HepG2 (cell line): ENCODE results near the gene MISP3.
"Not testable (repeated sequence)": the region's sequence is repeated elsewhere in the genome, so short reads cannot be mapped to it uniquely, and the experiment has no call there.

Experiments used
- GABPA ChIP-seq, 2 experiments: IDR thresholded peaks; 2 replicates each; pipeline ENCODE4 v1.6.1; 2011 to 2016; ENCODE audit warnings: low read depth in 2 of 2, low read length in 1 of 2, missing biosample characterization in 1 of 2, missing genetic modification characterization in 1 of 2
- HNF4G ChIP-seq, 2 experiments: sonication (generic) in 1 of 2; formaldehyde crosslinking in 1 of 2; IDR thresholded peaks; 2 replicates each; pipeline versions ENCODE4 v1.4.0 to v1.6.1; 2011 to 2020; ENCODE audit warnings: borderline replicate concordance in 2 of 2, low read depth in 2 of 2, mild to moderate bottlenecking in 2 of 2, low read length in 1 of 2, missing genetic modification reagents in 1 of 2, moderate library complexity in 1 of 2
- IRF2 ChIP-seq: IDR thresholded peaks from 2 replicates; pipeline ENCODE4 v1.6.1; 2018; ENCODE audit warnings: missing genetic modification reagents, missing compliant biosample characterization
- JUNB ChIP-seq: sonication (generic); formaldehyde crosslinking; IDR thresholded peaks from 2 replicates; pipeline ENCODE4 v1.8.0; 2022; ENCODE audit warnings: missing genetic modification reagents, mild to moderate bottlenecking, borderline replicate concordance
- KAT7 ChIP-seq: IDR thresholded peaks from 2 replicates; pipeline ENCODE4 v1.6.1; 2018; ENCODE audit warnings: borderline replicate concordance, missing compliant biosample characterization
- MLX ChIP-seq: IDR thresholded peaks from 2 replicates; pipeline ENCODE4 v1.6.1; 2016
- MYC ChIP-seq: sonication (generic); formaldehyde crosslinking; IDR thresholded peaks from 2 replicates; pipeline ENCODE4 v1.9.0; 2021; ENCODE audit warnings: missing genetic modification reagents, borderline replicate concordance
- POLR2A ChIP-seq, 2 experiments: IDR thresholded peaks; 2 replicates each; pipeline ENCODE4 v1.6.1; 2011; ENCODE audit warnings: low read depth in 2 of 2, low read length in 2 of 2, mild to moderate bottlenecking in 1 of 2, moderate library complexity in 1 of 2; ENCODE audit not compliant: insufficient read depth in 1 of 2
- SIN3A ChIP-seq: IDR thresholded peaks from 2 replicates; pipeline ENCODE4 v1.6.1; 2011; ENCODE audit warnings: low read depth, mild to moderate bottlenecking, control low read depth, low read length, borderline replicate concordance
- ZNF550 ChIP-seq: sonication (generic); formaldehyde crosslinking; IDR thresholded peaks from 2 replicates; pipeline ENCODE4 v1.4.0; 2020; ENCODE audit warnings: mild to moderate bottlenecking, missing genetic modification reagents, borderline replicate concordance
- ZNF776 ChIP-seq: sonication (generic); formaldehyde crosslinking; IDR thresholded peaks from 2 replicates; pipeline ENCODE4 v1.4.0; 2020; ENCODE audit warnings: mild to moderate bottlenecking, missing genetic modification reagents
- TF ChIP-seq, protein P1 (sequence below): sonication (generic); formaldehyde crosslinking; IDR thresholded peaks from 2 replicates; pipeline ENCODE4 v1.5.0; 2020; ENCODE audit warnings: mild to moderate bottlenecking, missing genetic modification reagents, moderate library complexity
- TF ChIP-seq, protein P2 (sequence below): sonication (generic); formaldehyde crosslinking; IDR thresholded peaks from 2 replicates; pipeline ENCODE4 v1.4.0; 2020; ENCODE audit warnings: missing genetic modification reagents

- TF ChIP-seq IRF2 (CRISPR knock-in tag); SIN3A; POLR2A (IDR thresholded peaks at IDR 0.05; ENCODE audit: insufficient read depth in 1 of 2, low read depth in 2 of 2, low read length in 2 of 2); ZNF550 (CRISPR knock-in tag); GABPA (IDR thresholded peaks at IDR 0.05; ENCODE audit: low read depth, low read length); GABPA (CRISPR knock-in tag; IDR thresholded peaks at IDR 0.05; ENCODE audit: low read depth); MLX; HNF4G (IDR thresholded peaks at IDR 0.05; ENCODE audit: borderline replicate concordance, low read depth, low read length); HNF4G (CRISPR knock-in tag; IDR thresholded peaks at IDR 0.05; ENCODE audit: borderline replicate concordance, low read depth); JUNB; KAT7 (CRISPR knock-in tag); MYC (CRISPR knock-in tag); ZNF776 (CRISPR knock-in tag): not testable (repeated sequence)
- TF ChIP-seq, protein P1, sequence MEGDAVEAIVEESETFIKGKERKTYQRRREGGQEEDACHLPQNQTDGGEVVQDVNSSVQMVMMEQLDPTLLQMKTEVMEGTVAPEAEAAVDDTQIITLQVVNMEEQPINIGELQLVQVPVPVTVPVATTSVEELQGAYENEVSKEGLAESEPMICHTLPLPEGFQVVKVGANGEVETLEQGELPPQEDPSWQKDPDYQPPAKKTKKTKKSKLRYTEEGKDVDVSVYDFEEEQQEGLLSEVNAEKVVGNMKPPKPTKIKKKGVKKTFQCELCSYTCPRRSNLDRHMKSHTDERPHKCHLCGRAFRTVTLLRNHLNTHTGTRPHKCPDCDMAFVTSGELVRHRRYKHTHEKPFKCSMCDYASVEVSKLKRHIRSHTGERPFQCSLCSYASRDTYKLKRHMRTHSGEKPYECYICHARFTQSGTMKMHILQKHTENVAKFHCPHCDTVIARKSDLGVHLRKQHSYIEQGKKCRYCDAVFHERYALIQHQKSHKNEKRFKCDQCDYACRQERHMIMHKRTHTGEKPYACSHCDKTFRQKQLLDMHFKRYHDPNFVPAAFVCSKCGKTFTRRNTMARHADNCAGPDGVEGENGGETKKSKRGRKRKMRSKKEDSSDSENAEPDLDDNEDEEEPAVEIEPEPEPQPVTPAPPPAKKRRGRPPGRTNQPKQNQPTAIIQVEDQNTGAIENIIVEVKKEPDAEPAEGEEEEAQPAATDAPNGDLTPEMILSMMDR (CRISPR knock-in tag) = not testable (repeated sequence)
- TF ChIP-seq, protein P2, sequence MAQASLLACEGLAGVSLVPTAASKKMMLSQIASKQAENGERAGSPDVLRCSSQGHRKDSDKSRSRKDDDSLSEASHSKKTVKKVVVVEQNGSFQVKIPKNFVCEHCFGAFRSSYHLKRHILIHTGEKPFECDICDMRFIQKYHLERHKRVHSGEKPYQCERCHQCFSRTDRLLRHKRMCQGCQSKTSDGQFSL (CRISPR knock-in tag) = not testable (repeated sequence)
Measured at GRCh38 chr19:14026652-14027192, 45.9 kb upstream of the MISP3 start.
